ENCODE data around the gene PLEKHA6.

Gene PLEKHA6

DNA sequence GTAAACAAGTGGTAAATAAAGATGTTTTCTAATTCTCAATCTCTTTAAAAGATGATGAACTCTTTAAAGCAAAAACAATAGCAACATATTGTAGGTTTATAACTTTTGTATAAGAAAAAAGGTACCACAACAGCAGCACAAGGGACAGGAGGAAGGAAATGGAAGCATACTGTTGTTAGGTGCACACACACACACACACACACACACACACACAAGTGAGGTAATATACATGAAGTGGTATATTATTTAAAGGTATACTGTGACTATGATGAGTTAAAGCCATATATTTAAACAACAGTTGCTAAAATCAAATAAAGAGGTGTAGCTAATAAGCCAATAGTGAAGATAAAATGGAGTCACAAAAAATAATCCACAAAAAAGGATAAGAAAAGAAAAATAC lies 31.9 kb upstream of the PLEKHA6 start:
- TF ChIP-seq, protein P1, sequence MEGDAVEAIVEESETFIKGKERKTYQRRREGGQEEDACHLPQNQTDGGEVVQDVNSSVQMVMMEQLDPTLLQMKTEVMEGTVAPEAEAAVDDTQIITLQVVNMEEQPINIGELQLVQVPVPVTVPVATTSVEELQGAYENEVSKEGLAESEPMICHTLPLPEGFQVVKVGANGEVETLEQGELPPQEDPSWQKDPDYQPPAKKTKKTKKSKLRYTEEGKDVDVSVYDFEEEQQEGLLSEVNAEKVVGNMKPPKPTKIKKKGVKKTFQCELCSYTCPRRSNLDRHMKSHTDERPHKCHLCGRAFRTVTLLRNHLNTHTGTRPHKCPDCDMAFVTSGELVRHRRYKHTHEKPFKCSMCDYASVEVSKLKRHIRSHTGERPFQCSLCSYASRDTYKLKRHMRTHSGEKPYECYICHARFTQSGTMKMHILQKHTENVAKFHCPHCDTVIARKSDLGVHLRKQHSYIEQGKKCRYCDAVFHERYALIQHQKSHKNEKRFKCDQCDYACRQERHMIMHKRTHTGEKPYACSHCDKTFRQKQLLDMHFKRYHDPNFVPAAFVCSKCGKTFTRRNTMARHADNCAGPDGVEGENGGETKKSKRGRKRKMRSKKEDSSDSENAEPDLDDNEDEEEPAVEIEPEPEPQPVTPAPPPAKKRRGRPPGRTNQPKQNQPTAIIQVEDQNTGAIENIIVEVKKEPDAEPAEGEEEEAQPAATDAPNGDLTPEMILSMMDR (IDR thresholded peaks at IDR 0.05; ENCODE audit: poor library complexity, severe bottlenecking): no peak
- H3K9me3 ChIP-seq (ENCODE audit: severe bottlenecking): peaks cover 2% of the 10 kb centered on the region
- no peak for ATAC-seq (ENCODE audit: low read depth)

DNA sequence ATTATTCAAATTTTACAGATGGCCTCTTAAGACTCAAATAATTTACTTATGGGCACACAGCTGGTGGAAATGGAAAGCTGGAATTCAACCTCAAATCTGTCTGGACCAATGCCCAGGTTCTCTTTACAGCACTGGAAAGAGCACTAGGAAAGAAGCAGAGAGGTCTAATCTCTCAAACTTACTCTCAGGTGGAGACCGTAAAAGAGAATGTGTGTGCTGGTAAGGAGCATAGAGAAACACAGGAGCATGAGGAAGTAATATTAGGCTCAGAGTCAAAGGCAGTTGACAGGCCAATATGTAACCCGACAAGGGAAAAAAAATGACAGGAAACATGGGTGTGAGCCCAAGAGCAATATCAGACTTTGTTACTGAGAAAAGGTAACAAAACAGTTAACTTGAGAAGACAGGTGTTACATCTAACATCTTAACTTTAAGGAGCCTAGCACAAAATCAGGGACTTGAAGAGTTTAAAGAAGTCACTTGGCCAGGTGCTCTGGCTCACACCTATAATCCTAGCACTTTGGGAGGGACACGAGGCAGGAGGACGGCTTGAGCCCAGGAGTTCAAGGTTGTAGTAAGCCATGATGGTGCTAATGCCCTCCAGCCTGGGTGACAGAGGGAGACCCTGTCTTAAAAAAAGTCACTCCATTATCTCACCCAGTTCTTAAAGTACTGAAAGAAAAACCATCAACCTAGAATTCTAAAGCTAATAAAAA lies 31.2 kb upstream of the PLEKHA6 start:
- H3K4me1 ChIP-seq (ENCODE audit: insufficient read depth, poor library complexity, severe bottlenecking): no peaks in the 10 kb centered on the region
- no peaks in the 10 kb centered on the region for H3K27me3 ChIP-seq (ENCODE audit: insufficient read depth, poor library complexity, severe bottlenecking)
- ATAC-seq (ENCODE audit: low read depth): no peak
- H3K9me3 ChIP-seq (ENCODE audit: severe bottlenecking): peaks cover 2% of the 10 kb centered on the region
- no peak for DNase-seq (ENCODE audit: low spot score)
- peaks cover 5% of the 10 kb centered on the region; the same call in 1 of the 2 replicates for H3K36me3 ChIP-seq (ENCODE audit: low read depth)
- H3K4me3 ChIP-seq (ENCODE audit: severe bottlenecking): no peak overlapping the region
- no peak overlapping the region for H3K27ac ChIP-seq (ENCODE audit: poor library complexity, severe bottlenecking)
- TF ChIP-seq, protein P1 (IDR thresholded peaks at IDR 0.05; ENCODE audit: poor library complexity, severe bottlenecking): no peak

More for the DNA sequence above, 31.9 kb upstream of the PLEKHA6 start:
- peaks cover 5% of the 10 kb centered on the region; the same call in 1 of the 2 replicates for H3K36me3 ChIP-seq (ENCODE audit: low read depth)
- no peak for DNase-seq (ENCODE audit: low spot score)
- no peak overlapping the region for H3K27ac ChIP-seq (ENCODE audit: poor library complexity, severe bottlenecking)
- no peaks in the 10 kb centered on the region for H3K4me1 ChIP-seq (ENCODE audit: insufficient read depth, poor library complexity, severe bottlenecking)
- H3K27me3 ChIP-seq (ENCODE audit: insufficient read depth, poor library complexity, severe bottlenecking): no peaks in the 10 kb centered on the region
- H3K4me3 ChIP-seq (ENCODE audit: severe bottlenecking): no peak overlapping the region

DNA sequence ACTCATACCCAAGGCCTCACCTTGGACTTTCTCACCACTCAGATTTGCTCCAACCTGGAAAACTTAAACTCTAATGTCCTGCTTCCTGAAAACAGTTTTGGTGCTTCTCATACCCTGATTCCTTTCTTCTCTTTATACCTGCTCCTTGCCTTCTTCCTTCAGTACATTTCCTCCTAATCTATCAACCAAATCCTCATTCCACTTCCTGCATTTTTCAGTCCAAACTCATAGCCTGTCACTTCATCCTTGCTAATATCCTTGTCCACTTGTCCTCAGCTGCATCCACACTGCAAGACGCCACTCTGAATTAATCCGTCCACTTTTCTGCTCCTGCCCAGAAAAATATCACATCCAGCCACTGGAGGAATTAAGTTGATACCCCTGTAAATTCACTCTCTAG lies 26.0 kb upstream of the PLEKHA6 start:
- no peaks in the 10 kb centered on the region for H3K4me1 ChIP-seq (ENCODE audit: insufficient read depth, poor library complexity, severe bottlenecking)
- H3K36me3 ChIP-seq (ENCODE audit: low read depth): no peaks in the 10 kb centered on the region
- TF ChIP-seq, protein P1 (IDR thresholded peaks at IDR 0.05; ENCODE audit: poor library complexity, severe bottlenecking): no peak
- no peak overlapping the region for H3K27ac ChIP-seq (ENCODE audit: poor library complexity, severe bottlenecking)
- no peaks in the 10 kb centered on the region for H3K27me3 ChIP-seq (ENCODE audit: insufficient read depth, poor library complexity, severe bottlenecking)
- no peak overlapping the region for H3K4me3 ChIP-seq (ENCODE audit: severe bottlenecking)
- no peak for DNase-seq (ENCODE audit: low spot score)
- no peak for ATAC-seq (ENCODE audit: low read depth)
- H3K9me3 ChIP-seq (ENCODE audit: severe bottlenecking): no peaks in the 10 kb centered on the region

DNA sequence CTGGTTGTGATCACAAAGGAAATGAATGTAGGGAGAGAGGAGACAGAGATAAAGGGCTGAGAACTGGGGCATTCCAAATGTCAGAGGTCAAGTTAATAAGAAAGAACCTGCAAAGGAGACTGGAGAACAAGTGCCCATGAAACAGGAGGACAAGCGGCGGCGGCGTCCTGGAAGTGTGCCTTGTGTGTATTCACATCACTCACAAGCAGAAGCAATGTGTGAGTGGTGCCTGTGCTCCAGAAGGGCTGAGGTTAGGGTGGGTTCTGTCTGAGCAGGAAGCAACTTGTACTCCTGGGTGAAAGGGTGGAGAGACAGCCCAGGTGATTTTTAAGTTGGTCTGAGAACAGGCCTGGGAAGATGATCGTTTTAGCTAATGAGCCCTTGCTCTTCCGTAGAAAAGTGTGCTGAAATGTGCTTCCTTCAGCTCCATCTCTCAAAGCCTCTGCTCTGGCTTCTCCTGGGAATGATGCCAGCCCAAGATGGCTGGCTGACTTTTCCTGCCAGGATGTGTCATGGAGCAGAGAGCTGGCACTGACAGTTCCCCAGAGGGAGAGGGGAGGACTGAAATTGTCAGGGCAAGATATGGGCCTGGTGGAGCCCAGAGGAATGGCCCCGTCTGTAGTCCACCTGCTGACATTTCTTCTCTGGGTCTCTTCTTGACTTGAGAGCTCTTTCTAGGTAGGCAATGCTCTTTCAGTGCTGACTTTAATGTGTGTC lies 25.1 kb upstream of the PLEKHA6 start:
- DNase-seq (ENCODE audit: low spot score): no peak
- no peak overlapping the region for H3K4me3 ChIP-seq (ENCODE audit: severe bottlenecking)
- peak; percentile 33; the same call in 1 of the 3 replicates for ATAC-seq (ENCODE audit: low read depth)
- H3K27me3 ChIP-seq (ENCODE audit: insufficient read depth, poor library complexity, severe bottlenecking): no peaks in the 10 kb centered on the region
- H3K4me1 ChIP-seq (ENCODE audit: insufficient read depth, poor library complexity, severe bottlenecking): no peaks in the 10 kb centered on the region
- no peaks in the 10 kb centered on the region for H3K9me3 ChIP-seq (ENCODE audit: severe bottlenecking)
- no peaks in the 10 kb centered on the region for H3K36me3 ChIP-seq (ENCODE audit: low read depth)
- no peak overlapping the region for H3K27ac ChIP-seq (ENCODE audit: poor library complexity, severe bottlenecking)
- TF ChIP-seq, protein P1 (IDR thresholded peaks at IDR 0.05; ENCODE audit: poor library complexity, severe bottlenecking): no peak
